HL-60 (cell line): ENCODE results near the gene DEUP1.

Source experiments
- CTCF ChIP-seq: IDR thresholded peaks from one replicate; pipeline ENCODE4 v1.5.1; 2011; ENCODE audit warnings: low read length, control low read depth, inconsistent platforms; ENCODE audit not compliant: insufficient read depth
- GABPA ChIP-seq: IDR thresholded peaks from 2 replicates; pipeline ENCODE4 v1.6.1; 2012; ENCODE audit warnings: low read depth
- POLR2AphosphoS5 ChIP-seq: IDR thresholded peaks from 2 replicates; pipeline ENCODE4 v1.6.1; 2012; ENCODE audit warnings: low read depth
- TF ChIP-seq, protein P1 (sequence below): IDR thresholded peaks from 2 replicates; pipeline ENCODE4 v1.6.1; 2012; ENCODE audit warnings: low read depth; ENCODE audit not compliant: insufficient replicate concordance

GRCh38 chr11:93484716-93485115, 154.2 kb downstream of the DEUP1 start:
- no peak for TF ChIP-seq CTCF
- no peak for TF ChIP-seq GABPA
- TF ChIP-seq POLR2AphosphoS5, result no peak
- TF ChIP-seq, protein P1, sequence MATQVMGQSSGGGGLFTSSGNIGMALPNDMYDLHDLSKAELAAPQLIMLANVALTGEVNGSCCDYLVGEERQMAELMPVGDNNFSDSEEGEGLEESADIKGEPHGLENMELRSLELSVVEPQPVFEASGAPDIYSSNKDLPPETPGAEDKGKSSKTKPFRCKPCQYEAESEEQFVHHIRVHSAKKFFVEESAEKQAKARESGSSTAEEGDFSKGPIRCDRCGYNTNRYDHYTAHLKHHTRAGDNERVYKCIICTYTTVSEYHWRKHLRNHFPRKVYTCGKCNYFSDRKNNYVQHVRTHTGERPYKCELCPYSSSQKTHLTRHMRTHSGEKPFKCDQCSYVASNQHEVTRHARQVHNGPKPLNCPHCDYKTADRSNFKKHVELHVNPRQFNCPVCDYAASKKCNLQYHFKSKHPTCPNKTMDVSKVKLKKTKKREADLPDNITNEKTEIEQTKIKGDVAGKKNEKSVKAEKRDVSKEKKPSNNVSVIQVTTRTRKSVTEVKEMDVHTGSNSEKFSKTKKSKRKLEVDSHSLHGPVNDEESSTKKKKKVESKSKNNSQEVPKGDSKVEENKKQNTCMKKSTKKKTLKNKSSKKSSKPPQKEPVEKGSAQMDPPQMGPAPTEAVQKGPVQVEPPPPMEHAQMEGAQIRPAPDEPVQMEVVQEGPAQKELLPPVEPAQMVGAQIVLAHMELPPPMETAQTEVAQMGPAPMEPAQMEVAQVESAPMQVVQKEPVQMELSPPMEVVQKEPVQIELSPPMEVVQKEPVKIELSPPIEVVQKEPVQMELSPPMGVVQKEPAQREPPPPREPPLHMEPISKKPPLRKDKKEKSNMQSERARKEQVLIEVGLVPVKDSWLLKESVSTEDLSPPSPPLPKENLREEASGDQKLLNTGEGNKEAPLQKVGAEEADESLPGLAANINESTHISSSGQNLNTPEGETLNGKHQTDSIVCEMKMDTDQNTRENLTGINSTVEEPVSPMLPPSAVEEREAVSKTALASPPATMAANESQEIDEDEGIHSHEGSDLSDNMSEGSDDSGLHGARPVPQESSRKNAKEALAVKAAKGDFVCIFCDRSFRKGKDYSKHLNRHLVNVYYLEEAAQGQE, result no peak
